ENCODE data around the gene ZNF608. TPM values are rescaled to one million over a fixed set of nuclear protein-coding genes. Genes with fewer than 3 reads are reported as not detected.

ZNF608 gene
- total RNA-seq, 1 donor from 2014 or later: 6.8 TPM

DNA sequence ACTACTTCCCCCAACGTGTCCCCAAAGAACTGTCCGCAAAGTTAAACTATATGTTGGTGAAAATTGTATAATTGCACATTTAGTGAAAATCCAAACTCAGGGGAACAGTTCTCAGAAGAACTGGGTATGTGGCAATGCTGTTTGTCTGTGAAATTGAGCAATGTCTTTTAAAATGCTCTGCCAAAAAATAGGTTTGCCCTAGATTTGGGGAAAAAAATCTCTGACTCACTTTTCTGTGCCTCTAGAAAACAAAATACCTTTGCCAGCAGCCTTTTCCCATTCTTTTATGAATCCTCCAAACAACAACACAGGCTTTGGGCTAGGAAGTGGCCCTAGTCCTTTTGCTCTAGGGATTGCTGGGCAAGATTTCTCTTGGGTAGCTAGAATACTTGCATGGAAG lies 37.4 kb upstream of the ZNF608 start:
- H3K27me3 ChIP-seq (ENCODE audit: low read depth): no peaks in the 10 kb centered on the region
- H3K4me1 ChIP-seq: no peaks in the 10 kb centered on the region
- H3K4me3 ChIP-seq: no peak overlapping the region
- no peak overlapping the region for H3K27ac ChIP-seq (replicated peaks)
- intact Hi-C loops (cut with micrococcal nuclease): no loop called here
- DNase-seq: no peak
- TF ChIP-seq, protein P1, sequence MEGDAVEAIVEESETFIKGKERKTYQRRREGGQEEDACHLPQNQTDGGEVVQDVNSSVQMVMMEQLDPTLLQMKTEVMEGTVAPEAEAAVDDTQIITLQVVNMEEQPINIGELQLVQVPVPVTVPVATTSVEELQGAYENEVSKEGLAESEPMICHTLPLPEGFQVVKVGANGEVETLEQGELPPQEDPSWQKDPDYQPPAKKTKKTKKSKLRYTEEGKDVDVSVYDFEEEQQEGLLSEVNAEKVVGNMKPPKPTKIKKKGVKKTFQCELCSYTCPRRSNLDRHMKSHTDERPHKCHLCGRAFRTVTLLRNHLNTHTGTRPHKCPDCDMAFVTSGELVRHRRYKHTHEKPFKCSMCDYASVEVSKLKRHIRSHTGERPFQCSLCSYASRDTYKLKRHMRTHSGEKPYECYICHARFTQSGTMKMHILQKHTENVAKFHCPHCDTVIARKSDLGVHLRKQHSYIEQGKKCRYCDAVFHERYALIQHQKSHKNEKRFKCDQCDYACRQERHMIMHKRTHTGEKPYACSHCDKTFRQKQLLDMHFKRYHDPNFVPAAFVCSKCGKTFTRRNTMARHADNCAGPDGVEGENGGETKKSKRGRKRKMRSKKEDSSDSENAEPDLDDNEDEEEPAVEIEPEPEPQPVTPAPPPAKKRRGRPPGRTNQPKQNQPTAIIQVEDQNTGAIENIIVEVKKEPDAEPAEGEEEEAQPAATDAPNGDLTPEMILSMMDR (IDR thresholded peaks at IDR 0.05; ENCODE audit: borderline replicate concordance): no peak
- peaks cover 10% of the 10 kb centered on the region for H3K9me3 ChIP-seq (replicated peaks)
- H3K36me3 ChIP-seq: no peaks in the 10 kb centered on the region

DNA sequence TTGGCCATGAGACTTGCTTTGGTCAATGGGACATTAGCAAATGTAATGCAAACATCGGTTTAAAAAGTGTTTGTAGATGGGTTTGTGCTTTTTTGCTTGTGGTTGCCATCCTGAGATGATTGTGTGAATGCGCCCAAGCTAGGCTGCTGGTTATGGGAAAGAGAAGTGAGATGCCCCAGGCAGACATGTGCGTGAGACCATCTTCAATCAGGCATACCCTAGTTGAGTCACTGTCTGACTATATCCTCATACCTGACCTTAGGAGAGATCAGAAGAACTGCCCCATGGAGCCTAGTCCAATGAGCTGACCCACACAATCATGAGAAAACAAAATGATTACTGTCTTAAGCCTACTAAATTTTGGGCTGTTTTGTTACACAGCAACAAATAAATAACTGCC lies 36.8 kb upstream of the ZNF608 start:
- TF ChIP-seq, protein P1 (IDR thresholded peaks at IDR 0.05; ENCODE audit: borderline replicate concordance): no peak

DNA sequence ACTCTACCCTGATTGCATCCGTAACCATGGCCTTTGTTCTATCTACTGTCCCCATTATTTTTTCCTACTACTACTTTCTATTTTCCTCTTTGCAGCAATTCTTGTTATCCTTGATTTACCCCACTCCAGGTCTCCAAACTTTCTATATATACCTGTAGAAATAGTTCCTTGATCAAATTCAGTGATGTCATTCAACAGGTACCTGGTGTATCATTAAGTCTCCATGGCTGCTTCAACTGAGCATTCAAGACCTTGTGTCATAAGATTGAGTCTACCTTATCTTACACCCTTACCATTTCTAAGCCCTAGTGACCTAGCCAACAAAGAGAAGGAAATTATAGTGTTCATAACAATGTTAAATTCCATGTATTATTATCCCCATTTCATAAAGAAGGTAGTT lies 35.8 kb upstream of the ZNF608 start:
- TF ChIP-seq, protein P1 (IDR thresholded peaks at IDR 0.05; ENCODE audit: borderline replicate concordance): no peak
- DNase-seq: no peak
- intact Hi-C loops (cut with micrococcal nuclease): no loop called here
- Histone ChIP-seq H3K4me3 (no peak overlapping the region), H3K9me3 (replicated peaks) (peaks cover 10% of the 10 kb centered on the region), H3K27me3 (ENCODE audit: low read depth) (no peaks in the 10 kb centered on the region), H3K36me3 (no peaks in the 10 kb centered on the region), H3K27ac (replicated peaks) (no peak overlapping the region), H3K4me1 (no peaks in the 10 kb centered on the region)

More for the DNA sequence above, 36.8 kb upstream of the ZNF608 start:
- no peak overlapping the region for H3K27ac ChIP-seq (replicated peaks)
- peaks cover 10% of the 10 kb centered on the region for H3K9me3 ChIP-seq (replicated peaks)
- no peaks in the 10 kb centered on the region for H3K4me1 ChIP-seq
- no peaks in the 10 kb centered on the region for H3K27me3 ChIP-seq (ENCODE audit: low read depth)
- intact Hi-C loops (cut with micrococcal nuclease): no loop called here
- no peaks in the 10 kb centered on the region for H3K36me3 ChIP-seq
- no peak for DNase-seq
- H3K4me3 ChIP-seq: no peak overlapping the region

DNA sequence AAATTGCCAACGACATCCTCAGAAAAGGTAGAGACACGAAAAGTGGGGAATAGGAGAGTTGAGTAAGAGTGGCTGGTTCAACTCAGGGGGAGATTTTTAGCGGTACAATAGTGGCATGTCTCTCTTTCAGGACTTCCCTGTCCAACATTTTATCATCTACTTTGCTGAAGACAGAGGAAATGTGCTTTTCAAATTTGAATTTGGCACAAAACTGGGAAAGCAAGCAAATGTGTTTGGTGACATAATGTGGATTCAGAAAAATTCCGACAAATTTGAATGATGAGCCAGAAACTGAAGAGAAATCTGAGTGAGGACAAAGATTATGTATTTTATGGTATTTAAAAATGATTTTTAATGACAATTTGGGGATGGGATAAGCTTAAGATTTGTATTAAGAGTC lies 33.6 kb upstream of the ZNF608 start:
- TF ChIP-seq, protein P1 (IDR thresholded peaks at IDR 0.05; ENCODE audit: borderline replicate concordance): no peak
- H3K4me1 ChIP-seq: no peaks in the 10 kb centered on the region

DNA sequence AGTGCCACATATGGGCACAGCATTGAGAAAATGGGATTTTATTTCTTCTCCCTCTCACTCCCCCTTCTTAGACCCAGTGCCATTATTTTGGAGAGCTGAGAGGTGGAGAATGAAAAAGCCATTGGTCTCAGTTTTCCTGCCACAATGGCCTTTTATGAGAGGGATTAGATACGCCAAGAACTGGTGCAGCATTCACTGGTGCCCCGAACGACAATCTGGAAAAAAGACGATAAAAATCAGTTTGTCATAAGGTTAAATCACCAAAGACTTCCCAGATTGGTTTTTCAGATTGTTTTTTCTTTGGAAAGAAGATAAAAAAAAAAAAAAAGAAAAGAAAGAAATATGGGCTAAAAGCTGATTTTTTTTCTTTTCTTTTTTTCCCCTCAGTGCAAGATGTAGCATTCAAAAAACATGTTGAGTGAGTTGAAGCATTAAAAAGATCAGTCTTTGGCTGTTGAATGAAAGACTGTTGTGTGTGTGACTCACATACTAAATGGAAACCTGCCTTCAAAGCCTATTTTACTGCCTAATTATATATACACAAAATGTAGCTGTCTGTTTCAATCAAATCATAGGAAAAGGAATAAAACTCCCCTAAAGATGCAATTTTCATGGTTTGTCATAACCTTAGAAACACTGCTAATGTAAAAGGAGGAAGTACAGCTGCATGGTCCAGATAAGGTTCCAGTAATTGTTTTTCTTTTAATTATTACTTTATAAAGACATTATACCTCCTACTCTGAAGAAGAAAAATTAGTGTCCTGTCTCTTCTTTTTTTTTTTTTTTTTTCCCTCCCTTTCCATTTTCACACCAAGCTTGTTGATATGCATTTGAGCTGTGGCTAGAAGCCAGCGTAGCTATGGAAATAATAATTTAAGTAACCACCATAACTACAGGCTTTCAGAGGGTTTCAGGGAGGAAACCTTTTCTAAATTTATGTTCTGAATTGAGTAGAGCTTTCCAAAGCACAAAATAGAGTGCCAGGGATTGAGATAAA lies 27.2 kb upstream of the ZNF608 start:
- Histone ChIP-seq H3K27me3 (ENCODE audit: low read depth) (no peaks in the 10 kb centered on the region), H3K9me3 (replicated peaks) (no peaks in the 10 kb centered on the region), H3K4me3 (no peak overlapping the region), H3K27ac (replicated peaks) (no peak overlapping the region), H3K36me3 (no peaks in the 10 kb centered on the region), H3K4me1 (peaks cover 10% of the 10 kb centered on the region)
- TF ChIP-seq, protein P1 (IDR thresholded peaks at IDR 0.05; ENCODE audit: borderline replicate concordance): no peak
- intact Hi-C loops (cut with micrococcal nuclease): no loop called here
- no peak for DNase-seq

More for the DNA sequence above, 33.6 kb upstream of the ZNF608 start:
- H3K36me3 ChIP-seq: no peaks in the 10 kb centered on the region
- no peaks in the 10 kb centered on the region for H3K27me3 ChIP-seq (ENCODE audit: low read depth)
- H3K9me3 ChIP-seq (replicated peaks): peaks cover 10% of the 10 kb centered on the region
- DNase-seq: no peak
- intact Hi-C loops (cut with micrococcal nuclease): no loop called here
- no peak overlapping the region for H3K4me3 ChIP-seq
- H3K27ac ChIP-seq (replicated peaks): no peak overlapping the region
